H9 (cell line): Measurements from ENCODE around the gene COL23A1. TPM values are rescaled to one million over a fixed set of nuclear protein-coding genes. Genes with fewer than 3 reads are reported as not detected.

Experiments used
- DNase-seq: peaks from one replicate; pipeline ENCODE4 v3.0.0-alpha.2; 2017
- H2AFZ ChIP-seq: one replicate; pipeline ENCODE4 v1.6.1; 2013; ENCODE audit warnings: mild to moderate bottlenecking, low read length, control low read depth, moderate library complexity
- H2AK5ac ChIP-seq: 2 replicates; pipeline ENCODE4 v1.6.1; 2013; ENCODE audit warnings: low read length, control low read depth, mixed read lengths; ENCODE audit not compliant: insufficient read length
- H2BK120ac ChIP-seq: one replicate; pipeline ENCODE4 v1.6.1; 2013; ENCODE audit warnings: low read depth, mild to moderate bottlenecking, low read length, control low read depth, inconsistent platforms; ENCODE audit not compliant: poor library complexity, severe bottlenecking
- H2BK12ac ChIP-seq: 2 replicates; pipeline ENCODE4 v1.6.1; 2013; ENCODE audit warnings: low read length, control low read depth, mixed read lengths, low read depth; ENCODE audit not compliant: insufficient read length
- H2BK15ac ChIP-seq: 2 replicates; pipeline ENCODE4 v1.6.1; 2013; ENCODE audit warnings: low read depth, low read length, control low read depth
- H2BK20ac ChIP-seq: one replicate; pipeline ENCODE4 v1.6.1; 2013; ENCODE audit warnings: low read depth, mild to moderate bottlenecking, low read length, control low read depth, inconsistent platforms; ENCODE audit not compliant: poor library complexity, severe bottlenecking
- H2BK5ac ChIP-seq: 2 replicates; pipeline ENCODE4 v1.6.1; 2013; ENCODE audit warnings: low read length, control low read depth, mixed read lengths; ENCODE audit not compliant: insufficient read length
- H3K14ac ChIP-seq: 2 replicates; pipeline ENCODE4 v1.6.1; 2013; ENCODE audit warnings: low read length, control low read depth; ENCODE audit not compliant: insufficient read depth
- H3K18ac ChIP-seq: 2 replicates; pipeline ENCODE4 v1.6.1; 2013; ENCODE audit warnings: low read depth, mild to moderate bottlenecking, mixed read lengths, low read length, control low read depth; ENCODE audit not compliant: insufficient read length
- H3K23ac ChIP-seq: 2 replicates; pipeline ENCODE4 v1.6.1; 2013; ENCODE audit warnings: low read length, control low read depth, mixed read lengths, low read depth; ENCODE audit not compliant: insufficient read length
- H3K23me2 ChIP-seq: 2 replicates; pipeline ENCODE4 v1.6.1; 2013; ENCODE audit warnings: low read depth, mild to moderate bottlenecking, mixed read lengths, low read length, control low read depth; ENCODE audit not compliant: insufficient read length, poor library complexity, severe bottlenecking
- H3K27ac ChIP-seq: 2 replicates; pipeline ENCODE4 v1.5.1; 2013; ENCODE audit warnings: low read length, control low read depth, mixed read lengths, low read depth; ENCODE audit not compliant: insufficient read length
- H3K27me3 ChIP-seq: 2 replicates; pipeline ENCODE4 v1.6.1; 2013; ENCODE audit warnings: low read length, control low read depth, inconsistent platforms; ENCODE audit not compliant: insufficient read depth
- H3K4ac ChIP-seq: 2 replicates; pipeline ENCODE4 v1.6.1; 2013; ENCODE audit warnings: low read depth, mild to moderate bottlenecking, control low read depth, inconsistent platforms, low read length, moderate library complexity
- H3K4me1 ChIP-seq: 2 replicates; pipeline ENCODE4 v1.6.1; 2013; ENCODE audit warnings: low read length, control low read depth, inconsistent platforms; ENCODE audit not compliant: insufficient read depth
- H3K4me2 ChIP-seq: 2 replicates; pipeline ENCODE4 v1.6.1; 2013; ENCODE audit warnings: low read length, control low read depth, mixed read lengths; ENCODE audit not compliant: insufficient read length, insufficient read depth
- H3K56ac ChIP-seq: 2 replicates; pipeline ENCODE4 v1.6.1; 2013; ENCODE audit warnings: low read depth, mild to moderate bottlenecking, mixed read lengths, low read length, control low read depth; ENCODE audit not compliant: insufficient read length
- H3K79me1 ChIP-seq: 2 replicates; pipeline ENCODE4 v1.6.1; 2013; ENCODE audit warnings: low read depth, mild to moderate bottlenecking, moderate library complexity, low read length, control low read depth, inconsistent platforms; ENCODE audit not compliant: insufficient read depth, poor library complexity, severe bottlenecking
- H3K79me2 ChIP-seq: 2 replicates; pipeline ENCODE4 v1.6.1; 2013; ENCODE audit warnings: low read length, control low read depth, inconsistent platforms; ENCODE audit not compliant: insufficient read depth
- H3K9ac ChIP-seq: 2 replicates; pipeline ENCODE4 v1.6.1; 2013; ENCODE audit warnings: low read length, control low read depth, mixed read lengths; ENCODE audit not compliant: insufficient read length; ENCODE audit errors: extremely low read depth
- H3K9me3 ChIP-seq: one replicate; pipeline ENCODE4 v1.6.1; 2013; ENCODE audit warnings: low read depth, low read length, inconsistent platforms; ENCODE audit not compliant: control insufficient read depth
- H3T11ph ChIP-seq: one replicate; pipeline ENCODE4 v1.6.1; 2013; ENCODE audit warnings: mild to moderate bottlenecking, low read length, control low read depth, inconsistent platforms
- H4K20me1 ChIP-seq: one replicate; pipeline ENCODE4 v1.6.1; 2013; ENCODE audit not compliant: control insufficient read depth, insufficient read length, insufficient read depth
- H4K5ac ChIP-seq: 2 replicates; pipeline ENCODE4 v1.6.1; 2013; ENCODE audit warnings: low read depth, mild to moderate bottlenecking, mixed read lengths, low read length, control low read depth; ENCODE audit not compliant: insufficient read length
- H4K8ac ChIP-seq: replicated peaks from 2 replicates; pipeline ENCODE4 v1.6.1; 2013; ENCODE audit warnings: low read length, control low read depth, mixed read lengths, low read depth; ENCODE audit not compliant: insufficient read length
- H4K91ac ChIP-seq: 2 replicates; pipeline ENCODE4 v1.6.1; 2013; ENCODE audit warnings: low read depth, mild to moderate bottlenecking, moderate library complexity, mixed read lengths, low read length, control low read depth; ENCODE audit not compliant: insufficient read length
- H3K27ac Mint-ChIP-seq, 3 experiments: 2 replicates in 2 of 3; 3 replicates in 1 of 3; pipeline ENCODE4 v1.8.0; 2020 to 2021; ENCODE audit warnings: mixed read lengths in 3 of 3, mild to moderate bottlenecking in 1 of 3, moderate library complexity in 1 of 3
- H3K27me3 Mint-ChIP-seq: 2 replicates; pipeline ENCODE4 v1.8.0; 2021; ENCODE audit warnings: low read depth, mild to moderate bottlenecking, moderate library complexity, mixed read lengths
- H3K36me3 Mint-ChIP-seq, 3 experiments: 2 replicates in 2 of 3; 3 replicates in 1 of 3; pipeline ENCODE4 v1.8.0; 2020 to 2021; ENCODE audit warnings: low read depth in 3 of 3, mixed read lengths in 3 of 3; ENCODE audit not compliant: insufficient read depth in 1 of 3
- H3K4me1 Mint-ChIP-seq, 2 experiments: 2 replicates each; pipeline ENCODE4 v1.8.0; 2020; ENCODE audit warnings: mixed read lengths in 2 of 2
- H3K4me3 Mint-ChIP-seq, 2 experiments: 2 replicates in 1 of 2; 3 replicates in 1 of 2; pipeline ENCODE4 v1.8.0; 2020 to 2021; ENCODE audit warnings: mild to moderate bottlenecking in 2 of 2, mixed read lengths in 2 of 2, moderate library complexity in 1 of 2
- H3K9me3 Mint-ChIP-seq, 2 experiments: 2 replicates in 1 of 2; 3 replicates in 1 of 2; pipeline ENCODE4 v1.8.0; 2020; ENCODE audit warnings: mild to moderate bottlenecking in 2 of 2, mixed read lengths in 2 of 2, moderate library complexity in 1 of 2
- WGBS: extraction: QIAGEN DNeasy Blood & Tissue Kit; methylation state at CpG from one replicate; pipeline ENCODE4 v1.1.7; 2013; ENCODE audit warnings: missing lambda C conversion rate, low lambda C conversion rate, mixed read lengths; ENCODE audit not compliant: insufficient read length; ENCODE audit errors: extremely low coverage; 5-methylcytosine and 5-hydroxymethylcytosine counted together
- total RNA-seq: library from RNA; stranded (reverse); gene quantifications from 2 replicates; pipeline ENCODE4 v1.2.1, GENCODE V29; 2021
- TF ChIP-seq, protein P1 (sequence below): fragments of 200-600 bp; sonication (generic); conservative IDR thresholded peaks from 3 replicates; pipeline ENCODE4 v1.8.0; 2021; ENCODE audit warnings: antibody characterized with exemption, mild to moderate bottlenecking

The COL23A1 gene
- total RNA-seq, 1 experiment from 2014 or later, result 2.6 TPM

DNA sequence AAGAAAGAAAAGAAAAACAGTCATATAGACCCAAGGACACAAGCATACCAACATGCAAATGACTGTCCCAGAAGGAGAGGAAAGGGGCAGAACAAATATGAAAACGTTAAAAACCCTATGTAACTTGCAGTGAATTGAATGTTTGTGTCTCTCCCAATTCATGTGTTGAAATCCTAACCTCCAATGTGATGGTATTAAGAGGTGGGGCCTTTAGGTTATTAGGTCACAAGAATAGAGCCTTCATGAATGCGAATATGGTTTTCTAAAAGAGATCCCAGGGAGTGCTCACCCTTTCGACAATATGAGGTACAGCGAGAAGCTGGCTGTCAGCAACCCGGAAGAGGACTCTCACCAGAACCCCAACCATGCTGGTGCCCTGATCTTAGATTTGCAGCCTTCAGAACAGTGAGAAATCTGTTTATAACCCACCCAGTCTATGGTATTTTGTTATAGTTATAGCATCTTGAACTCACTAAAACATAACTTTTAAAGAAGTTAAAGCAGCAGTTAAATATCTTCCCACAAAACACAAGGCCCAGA, 371.9 kb downstream of the COL23A1 start:
- Histone ChIP-seq H3K14ac (no peak overlapping the region), H4K20me1 (no peaks in the 10 kb centered on the region), H3K79me2 (no peaks in the 10 kb centered on the region), H3K27me3 (no peaks in the 10 kb centered on the region), H3K4me2 (no peak overlapping the region), H2AK5ac (no peak overlapping the region), H2BK120ac (no peak overlapping the region), H3K4me1 (peaks cover 2% of the 10 kb centered on the region; the same call in 1 of the 2 replicates), H3K9ac (no peak overlapping the region), H3K27ac (no peak overlapping the region), H4K5ac (no peak overlapping the region), H3K18ac (no peak overlapping the region), H3K23ac (no peak overlapping the region), H3K4ac (no peak overlapping the region), H2BK15ac (no peak overlapping the region), H2AFZ (no peak overlapping the region), H3K23me2 (no peaks in the 10 kb centered on the region), H4K8ac (no peak overlapping the region), H2BK20ac (no peak overlapping the region), H3K56ac (no peak overlapping the region), H3T11ph (no peak overlapping the region), H3K79me1 (no peaks in the 10 kb centered on the region), H2BK12ac (no peak overlapping the region), H4K91ac (no peak overlapping the region), H2BK5ac (no peak overlapping the region), H3K9me3 (no peaks in the 10 kb centered on the region)
- Mint-ChIP-seq H3K27me3 (peaks cover 2% of the 10 kb centered on the region; the same call in 1 of the 2 replicates), H3K9me3 (no peaks in the 10 kb centered on the region), H3K27ac (no peak overlapping the region), H3K4me3 (no peak overlapping the region), H3K4me1 (peaks cover 17 to 21% of the 10 kb centered on the region in 2 experiments), H3K36me3 (peaks cover 36 to 88% (median 78%) of the 10 kb centered on the region in 3 experiments; a peak in 6 of 7 replicates)
- no peak for DNase-seq
- TF ChIP-seq, protein P1, sequence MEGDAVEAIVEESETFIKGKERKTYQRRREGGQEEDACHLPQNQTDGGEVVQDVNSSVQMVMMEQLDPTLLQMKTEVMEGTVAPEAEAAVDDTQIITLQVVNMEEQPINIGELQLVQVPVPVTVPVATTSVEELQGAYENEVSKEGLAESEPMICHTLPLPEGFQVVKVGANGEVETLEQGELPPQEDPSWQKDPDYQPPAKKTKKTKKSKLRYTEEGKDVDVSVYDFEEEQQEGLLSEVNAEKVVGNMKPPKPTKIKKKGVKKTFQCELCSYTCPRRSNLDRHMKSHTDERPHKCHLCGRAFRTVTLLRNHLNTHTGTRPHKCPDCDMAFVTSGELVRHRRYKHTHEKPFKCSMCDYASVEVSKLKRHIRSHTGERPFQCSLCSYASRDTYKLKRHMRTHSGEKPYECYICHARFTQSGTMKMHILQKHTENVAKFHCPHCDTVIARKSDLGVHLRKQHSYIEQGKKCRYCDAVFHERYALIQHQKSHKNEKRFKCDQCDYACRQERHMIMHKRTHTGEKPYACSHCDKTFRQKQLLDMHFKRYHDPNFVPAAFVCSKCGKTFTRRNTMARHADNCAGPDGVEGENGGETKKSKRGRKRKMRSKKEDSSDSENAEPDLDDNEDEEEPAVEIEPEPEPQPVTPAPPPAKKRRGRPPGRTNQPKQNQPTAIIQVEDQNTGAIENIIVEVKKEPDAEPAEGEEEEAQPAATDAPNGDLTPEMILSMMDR, result no peak
- WGBS, result no CpG with 5 or more reads among the region's 5 CpGs
